Activated B cell treated with CpG ODN at 0.5 μM for 24 hours (primary cell): Measurements from ENCODE around the gene FBXL4. TPM values are rescaled to one million over a fixed set of nuclear protein-coding genes. Genes with fewer than 3 reads are reported as not detected.

Source experiments
- ATAC-seq: fragments of 200-7000 bp; cut with Tn5 transposase; one replicate; pipeline ENCODE4 v1.10.0; 2021; ENCODE audit warnings: low read depth, mild to moderate bottlenecking, moderate library complexity
- CTCF ChIA-PET: fragments of 350-600 bp; sonication (Branson Sonifier 250); formaldehyde crosslinking; loops from one replicate; lab custom pipeline; 2021; ENCODE audit warnings: antibody characterized with exemption; lab: Charles Lee
- POLR2A ChIA-PET: fragments of 350-600 bp; sonication (Branson Sonifier 250); formaldehyde crosslinking; loops from one replicate; lab custom pipeline; 2021; ENCODE audit warnings: antibody characterized with exemption; lab: Charles Lee
- DNase-seq: peaks from one replicate; pipeline ENCODE4 v3.0.0; 2022
- H3K27ac Mint-ChIP-seq: one replicate; pipeline ENCODE4 v1.8.0; 2020; ENCODE audit warnings: mixed read lengths
- H3K27me3 Mint-ChIP-seq: one replicate; pipeline ENCODE4 v1.8.0; 2021; ENCODE audit warnings: mixed read lengths
- H3K36me3 Mint-ChIP-seq: one replicate; pipeline ENCODE4 v1.8.0; 2021; ENCODE audit warnings: low read depth, mixed read lengths
- H3K4me1 Mint-ChIP-seq: one replicate; pipeline ENCODE4 v1.8.0; 2021; ENCODE audit warnings: mixed read lengths
- H3K4me3 Mint-ChIP-seq: one replicate; pipeline ENCODE4 v1.8.0; 2020; ENCODE audit warnings: mild to moderate bottlenecking, mixed read lengths
- H3K9me3 Mint-ChIP-seq: one replicate; pipeline ENCODE4 v1.8.0; 2020; ENCODE audit warnings: mixed read lengths
- intact Hi-C: fragments of 100-400 bp; cut with micrococcal nuclease; formaldehyde crosslinking; loops from one replicate; pipeline ENCODE4 v1.15.1; 2024
- total RNA-seq: library from RNA; stranded (reverse); gene quantifications from 2 replicates; pipeline ENCODE4 v1.2.3, GENCODE V29; 2022
- TF ChIP-seq, protein P1 (sequence below): fragments of 200-600 bp; IDR thresholded peaks from one replicate; pipeline ENCODE4 v1.8.0; 2022; ENCODE audit warnings: antibody characterized with exemption, mild to moderate bottlenecking

Gene FBXL4
- total RNA-seq, 1 donor from 2014 or later, result 10.8 TPM

DNA sequence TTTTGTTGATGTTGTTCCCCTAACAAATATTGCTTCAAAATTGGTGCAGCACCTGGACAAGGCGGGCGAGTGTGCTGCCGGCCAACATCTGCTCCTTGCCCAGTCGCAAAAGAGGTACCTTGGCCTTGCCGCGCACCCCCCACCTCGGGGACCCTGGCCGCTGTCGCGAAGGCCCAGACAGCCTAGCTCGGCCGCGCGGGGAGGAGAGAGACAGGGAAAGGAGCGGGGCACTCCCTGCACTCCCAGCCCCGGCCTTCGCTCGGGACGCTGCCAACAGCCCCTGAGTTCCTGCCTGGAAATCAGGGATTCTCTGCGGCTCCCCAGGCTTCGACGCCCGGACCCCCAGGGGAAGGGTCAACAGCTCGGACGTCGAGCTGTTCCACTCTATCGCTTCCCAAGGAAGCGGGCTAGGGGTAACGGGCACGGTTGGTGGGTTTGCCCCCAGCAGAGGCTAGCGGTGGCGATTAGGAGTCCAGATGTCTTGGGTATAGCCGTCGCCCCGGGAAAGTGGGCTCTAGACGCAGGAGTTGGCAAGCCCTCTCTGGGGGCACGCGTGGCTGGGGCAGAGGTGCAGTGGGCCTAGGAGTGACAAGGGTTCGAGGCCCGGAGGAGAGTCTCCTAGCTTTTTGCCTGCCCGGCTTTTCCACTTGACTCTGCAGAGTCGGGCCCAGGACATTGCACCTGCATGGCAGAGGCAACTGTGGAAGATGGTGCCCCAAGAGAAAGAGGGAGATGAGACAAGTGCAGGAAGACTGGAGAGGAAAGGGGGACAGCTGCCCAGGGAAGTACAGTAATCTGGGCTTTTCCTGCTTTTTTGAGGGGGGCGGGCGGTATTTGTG is 105.2 kb downstream of the FBXL4 start:
- Mint-ChIP-seq H3K27ac (no peak overlapping the region), H3K9me3 (no peaks in the 10 kb centered on the region), H3K4me1 (peaks cover 27% of the 10 kb centered on the region), H3K36me3 (no peaks in the 10 kb centered on the region), H3K27me3 (peaks cover 73% of the 10 kb centered on the region), H3K4me3 (no peak overlapping the region)
- TF ChIP-seq, protein P1, sequence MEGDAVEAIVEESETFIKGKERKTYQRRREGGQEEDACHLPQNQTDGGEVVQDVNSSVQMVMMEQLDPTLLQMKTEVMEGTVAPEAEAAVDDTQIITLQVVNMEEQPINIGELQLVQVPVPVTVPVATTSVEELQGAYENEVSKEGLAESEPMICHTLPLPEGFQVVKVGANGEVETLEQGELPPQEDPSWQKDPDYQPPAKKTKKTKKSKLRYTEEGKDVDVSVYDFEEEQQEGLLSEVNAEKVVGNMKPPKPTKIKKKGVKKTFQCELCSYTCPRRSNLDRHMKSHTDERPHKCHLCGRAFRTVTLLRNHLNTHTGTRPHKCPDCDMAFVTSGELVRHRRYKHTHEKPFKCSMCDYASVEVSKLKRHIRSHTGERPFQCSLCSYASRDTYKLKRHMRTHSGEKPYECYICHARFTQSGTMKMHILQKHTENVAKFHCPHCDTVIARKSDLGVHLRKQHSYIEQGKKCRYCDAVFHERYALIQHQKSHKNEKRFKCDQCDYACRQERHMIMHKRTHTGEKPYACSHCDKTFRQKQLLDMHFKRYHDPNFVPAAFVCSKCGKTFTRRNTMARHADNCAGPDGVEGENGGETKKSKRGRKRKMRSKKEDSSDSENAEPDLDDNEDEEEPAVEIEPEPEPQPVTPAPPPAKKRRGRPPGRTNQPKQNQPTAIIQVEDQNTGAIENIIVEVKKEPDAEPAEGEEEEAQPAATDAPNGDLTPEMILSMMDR, result no peak
- no peak for ATAC-seq
- no peak for DNase-seq
- intact Hi-C loops, result loop anchor here (5.0 kb wide), 1 partner anchor 1605 kb away; no protein-coding TSS in a partner anchor
- ChIA-PET POLR2A (no interaction called here), CTCF (interaction anchor here (0.7 to 1.4 kb wide), 2 partner anchors 10 to 1345 kb away, joined by 4 read pairs; no protein-coding TSS in a partner anchor)

- Mint-ChIP-seq H3K36me3 (no peaks in the 10 kb centered on the region), H3K27ac (no peak overlapping the region), H3K9me3 (no peaks in the 10 kb centered on the region), H3K27me3 (peaks cover 71% of the 10 kb centered on the region), H3K4me1 (peaks cover 27% of the 10 kb centered on the region), H3K4me3 (no peak overlapping the region)
- intact Hi-C loops, result loop anchor here (5.0 kb wide), 1 partner anchor 1606 kb away; no protein-coding TSS in a partner anchor
- CTCF ChIA-PET, result interaction anchor here (0.7 to 1.4 kb wide), 3 partner anchors 11 to 1344 kb away, joined by 4 to 7 read pairs (median 5); no protein-coding TSS in a partner anchor
- TF ChIP-seq, protein P1, result no peak
- ATAC-seq (no peak), DNase-seq (no peak)
- POLR2A ChIA-PET, result no interaction called here
Measured at GRCh38 chr6:98841621-98842341, 106.0 kb downstream of the FBXL4 start.

GRCh38 chr6:98840996-98841513 is 106.7 kb downstream of the FBXL4 start:
- TF ChIP-seq, protein P1, result no peak
- no peak overlapping the region for H3K4me3 Mint-ChIP-seq
- no peak for ATAC-seq
- CTCF ChIA-PET, result no interaction called here
- intact Hi-C loops, result loop anchor here (5.0 kb wide), 1 partner anchor 1606 kb away; no protein-coding TSS in a partner anchor
- DNase-seq, result no peak
- no peak overlapping the region for H3K27ac Mint-ChIP-seq
- H3K4me1 Mint-ChIP-seq, result peaks cover 31% of the 10 kb centered on the region
- POLR2A ChIA-PET, result no interaction called here
- H3K9me3 Mint-ChIP-seq, result no peaks in the 10 kb centered on the region
- H3K27me3 Mint-ChIP-seq, result peaks cover 70% of the 10 kb centered on the region
- no peaks in the 10 kb centered on the region for H3K36me3 Mint-ChIP-seq

GRCh38 chr6:98840385-98840784 is 107.4 kb downstream of the FBXL4 start:
- Mint-ChIP-seq H3K27ac (no peak overlapping the region), H3K27me3 (peaks cover 67% of the 10 kb centered on the region), H3K4me3 (no peak overlapping the region), H3K36me3 (no peaks in the 10 kb centered on the region), H3K4me1 (peaks cover 29% of the 10 kb centered on the region), H3K9me3 (no peaks in the 10 kb centered on the region)
- ChIA-PET CTCF (no interaction called here), POLR2A (no interaction called here)
- intact Hi-C loops, result loop anchor here (5.0 kb wide), 1 partner anchor 1607 kb away; no protein-coding TSS in a partner anchor
- TF ChIP-seq, protein P1, result no peak
- ATAC-seq (no peak), DNase-seq (no peak)
